Activated B cell treated with CpG ODN at 0.5 μM for 24 hours (primary cell): ENCODE results near the gene FLNB. TPM values are rescaled to one million over a fixed set of nuclear protein-coding genes. Genes with fewer than 3 reads are reported as not detected.

Experiments used
- ATAC-seq: fragments of 200-7000 bp; cut with Tn5 transposase; one replicate; pipeline ENCODE4 v1.10.0; 2021; ENCODE audit warnings: low read depth, mild to moderate bottlenecking, moderate library complexity
- CTCF ChIA-PET: fragments of 350-600 bp; sonication (Branson Sonifier 250); formaldehyde crosslinking; loops from one replicate; lab custom pipeline; 2021; ENCODE audit warnings: antibody characterized with exemption; lab: Charles Lee
- POLR2A ChIA-PET: fragments of 350-600 bp; sonication (Branson Sonifier 250); formaldehyde crosslinking; loops from one replicate; lab custom pipeline; 2021; ENCODE audit warnings: antibody characterized with exemption; lab: Charles Lee
- DNase-seq: peaks from one replicate; pipeline ENCODE4 v3.0.0; 2022
- H3K27ac Mint-ChIP-seq: one replicate; pipeline ENCODE4 v1.8.0; 2020; ENCODE audit warnings: mixed read lengths
- H3K27me3 Mint-ChIP-seq: one replicate; pipeline ENCODE4 v1.8.0; 2021; ENCODE audit warnings: mixed read lengths
- H3K36me3 Mint-ChIP-seq: one replicate; pipeline ENCODE4 v1.8.0; 2021; ENCODE audit warnings: low read depth, mixed read lengths
- H3K4me1 Mint-ChIP-seq: one replicate; pipeline ENCODE4 v1.8.0; 2021; ENCODE audit warnings: mixed read lengths
- H3K4me3 Mint-ChIP-seq: one replicate; pipeline ENCODE4 v1.8.0; 2020; ENCODE audit warnings: mild to moderate bottlenecking, mixed read lengths
- H3K9me3 Mint-ChIP-seq: one replicate; pipeline ENCODE4 v1.8.0; 2020; ENCODE audit warnings: mixed read lengths
- intact Hi-C: fragments of 100-400 bp; cut with micrococcal nuclease; formaldehyde crosslinking; loops from one replicate; pipeline ENCODE4 v1.15.1; 2024
- total RNA-seq: library from RNA; stranded (reverse); gene quantifications from 2 replicates; pipeline ENCODE4 v1.2.3, GENCODE V29; 2022
- TF ChIP-seq, protein P1 (sequence below): fragments of 200-600 bp; IDR thresholded peaks from one replicate; pipeline ENCODE4 v1.8.0; 2022; ENCODE audit warnings: antibody characterized with exemption, mild to moderate bottlenecking

FLNB gene
- total RNA-seq, 1 donor from 2014 or later = 16.7 TPM

DNA sequence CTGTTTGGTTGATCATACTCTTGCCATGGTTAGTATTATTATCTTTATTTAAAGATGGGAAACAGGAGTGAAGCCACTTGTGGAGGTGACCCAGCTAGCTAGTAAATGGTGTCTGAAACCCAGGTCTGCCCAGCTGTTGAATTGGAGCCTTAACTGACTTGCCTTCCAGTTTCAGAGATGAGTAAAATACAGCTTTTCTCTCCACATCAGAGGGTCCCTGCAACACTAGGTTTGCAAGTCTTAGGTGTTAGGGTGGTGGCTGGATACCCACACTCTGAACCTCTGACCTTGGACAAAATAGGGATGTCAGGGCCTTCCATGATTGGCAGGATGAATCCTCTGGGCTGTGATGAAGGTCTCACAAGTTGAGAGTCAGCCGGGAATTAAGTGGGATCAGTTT, 4.1 kb downstream of the FLNB start:
- ATAC-seq = no peak
- H3K4me3 Mint-ChIP-seq = no peak overlapping the region
- POLR2A ChIA-PET = interaction anchor here (0.5 to 0.6 kb wide), 2 partner anchors 24 to 956 kb away, joined by 3 to 4 read pairs; no protein-coding TSS in a partner anchor

DNA sequence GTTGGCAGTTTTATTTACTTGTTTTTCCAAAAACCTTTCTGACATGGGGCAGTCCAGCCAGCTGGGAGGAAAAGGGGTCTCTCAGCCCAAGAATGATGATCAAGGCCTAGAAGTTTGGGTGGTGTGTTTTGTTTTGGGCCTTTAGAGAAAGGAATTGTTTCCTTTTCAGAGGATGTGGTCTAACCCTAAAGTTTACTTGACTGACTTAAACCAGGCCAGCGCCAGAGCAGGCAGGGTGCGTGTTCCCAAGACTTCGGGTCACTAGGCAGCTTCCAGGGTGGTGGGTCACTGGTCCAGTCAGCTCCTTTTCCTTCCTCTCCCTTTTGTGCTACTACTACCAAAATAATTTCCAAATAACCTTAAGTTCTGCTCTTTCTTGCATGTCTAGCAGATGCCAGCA, 4.9 kb downstream of the FLNB start:
- ChIA-PET POLR2A (no interaction called here), CTCF (no interaction called here)
- Mint-ChIP-seq H3K27me3 (no peaks in the 10 kb centered on the region), H3K4me1 (peaks cover 16% of the 10 kb centered on the region), H3K36me3 (peaks cover 3% of the 10 kb centered on the region), H3K4me3 (no peak overlapping the region), H3K9me3 (no peaks in the 10 kb centered on the region), H3K27ac (no peak overlapping the region)
- DNase-seq = no peak
- no peak for ATAC-seq
- TF ChIP-seq, protein P1, sequence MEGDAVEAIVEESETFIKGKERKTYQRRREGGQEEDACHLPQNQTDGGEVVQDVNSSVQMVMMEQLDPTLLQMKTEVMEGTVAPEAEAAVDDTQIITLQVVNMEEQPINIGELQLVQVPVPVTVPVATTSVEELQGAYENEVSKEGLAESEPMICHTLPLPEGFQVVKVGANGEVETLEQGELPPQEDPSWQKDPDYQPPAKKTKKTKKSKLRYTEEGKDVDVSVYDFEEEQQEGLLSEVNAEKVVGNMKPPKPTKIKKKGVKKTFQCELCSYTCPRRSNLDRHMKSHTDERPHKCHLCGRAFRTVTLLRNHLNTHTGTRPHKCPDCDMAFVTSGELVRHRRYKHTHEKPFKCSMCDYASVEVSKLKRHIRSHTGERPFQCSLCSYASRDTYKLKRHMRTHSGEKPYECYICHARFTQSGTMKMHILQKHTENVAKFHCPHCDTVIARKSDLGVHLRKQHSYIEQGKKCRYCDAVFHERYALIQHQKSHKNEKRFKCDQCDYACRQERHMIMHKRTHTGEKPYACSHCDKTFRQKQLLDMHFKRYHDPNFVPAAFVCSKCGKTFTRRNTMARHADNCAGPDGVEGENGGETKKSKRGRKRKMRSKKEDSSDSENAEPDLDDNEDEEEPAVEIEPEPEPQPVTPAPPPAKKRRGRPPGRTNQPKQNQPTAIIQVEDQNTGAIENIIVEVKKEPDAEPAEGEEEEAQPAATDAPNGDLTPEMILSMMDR = no peak
- intact Hi-C loops = no loop called here

More for the DNA sequence above, 4.1 kb downstream of the FLNB start:
- Mint-ChIP-seq H3K9me3 (no peaks in the 10 kb centered on the region), H3K27ac (no peak overlapping the region), H3K4me1 (peaks cover 16% of the 10 kb centered on the region), H3K27me3 (no peaks in the 10 kb centered on the region), H3K36me3 (peaks cover 3% of the 10 kb centered on the region)
- TF ChIP-seq, protein P1 = no peak
- intact Hi-C loops = no loop called here
- no peak for DNase-seq
- CTCF ChIA-PET = interaction anchor here (1.3 kb wide), 1 partner anchor 155 kb away, joined by 3 read pairs; no protein-coding TSS in a partner anchor

DNA sequence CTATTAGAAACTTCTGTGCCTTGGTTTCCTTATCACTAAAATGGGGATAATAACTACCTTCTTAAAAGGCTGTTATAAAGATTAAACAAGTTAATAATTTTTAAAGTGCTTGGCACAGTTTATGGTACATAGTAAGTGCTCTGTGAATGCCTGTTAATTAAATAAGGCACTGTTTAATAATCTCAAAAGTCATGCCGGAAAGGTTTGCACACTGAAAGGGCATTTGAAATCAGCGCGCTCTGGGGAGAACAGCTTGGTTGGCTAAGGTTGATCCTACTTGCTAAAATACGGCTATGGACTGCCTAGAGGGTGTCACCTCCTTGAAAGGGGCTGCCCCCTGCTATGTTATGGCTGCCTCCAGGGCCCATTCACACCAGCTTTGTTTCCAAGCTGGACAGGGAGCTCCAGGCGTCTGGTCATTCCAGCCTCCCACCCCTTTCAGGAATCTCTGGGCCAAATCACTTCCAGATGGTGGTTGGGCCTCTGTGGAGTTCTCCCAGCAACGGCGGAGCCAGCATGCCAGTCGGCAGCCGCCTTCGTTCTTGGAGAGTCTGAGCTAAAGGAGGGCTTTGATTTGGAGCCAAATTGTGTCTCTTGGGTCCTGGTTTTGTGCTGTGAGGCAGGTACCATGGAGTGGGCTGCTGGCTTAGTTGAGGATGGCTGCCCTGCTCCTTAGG, 5.9 kb downstream of the FLNB start:
- TF ChIP-seq, protein P1 = no peak
- no peak overlapping the region for H3K4me3 Mint-ChIP-seq
- intact Hi-C loops = no loop called here
- no peaks in the 10 kb centered on the region for H3K36me3 Mint-ChIP-seq
- H3K27me3 Mint-ChIP-seq = no peaks in the 10 kb centered on the region
- ChIA-PET POLR2A (interaction anchor here (0.5 kb wide), 1 partner anchor 463 kb away, joined by 4 read pairs; no protein-coding TSS in a partner anchor), CTCF (interaction anchor here (1.2 kb wide), 1 partner anchor 153 kb away, joined by 3 read pairs; no protein-coding TSS in a partner anchor)
- H3K9me3 Mint-ChIP-seq = no peaks in the 10 kb centered on the region
- ATAC-seq (no peak), DNase-seq (no peak)
- H3K27ac Mint-ChIP-seq = no peak overlapping the region
- H3K4me1 Mint-ChIP-seq = peaks cover 16% of the 10 kb centered on the region

DNA sequence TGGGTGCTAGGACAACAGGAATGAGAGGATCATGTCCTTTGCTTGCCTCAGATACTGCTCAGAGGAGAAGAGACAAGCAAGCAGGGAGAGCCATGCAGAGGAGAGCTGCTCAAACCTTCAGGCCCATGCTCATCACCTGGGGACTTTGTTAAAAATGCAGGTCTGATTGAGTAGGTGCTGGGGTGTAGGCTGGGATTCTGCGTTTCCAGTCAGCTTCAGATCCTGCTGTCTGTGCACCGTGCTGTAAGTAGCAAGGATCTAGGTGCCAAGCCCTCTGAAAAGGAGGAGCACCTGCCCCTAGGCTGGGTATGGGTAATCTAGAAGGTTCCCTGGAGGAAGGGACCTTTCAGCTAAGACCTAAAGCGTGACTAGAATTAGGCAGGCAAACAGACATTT, 7.3 kb downstream of the FLNB start:
- intact Hi-C loops = no loop called here
- ATAC-seq = no peak
- Mint-ChIP-seq H3K27ac (no peak overlapping the region), H3K27me3 (no peaks in the 10 kb centered on the region), H3K4me1 (peaks cover 10% of the 10 kb centered on the region), H3K4me3 (no peak overlapping the region), H3K36me3 (no peaks in the 10 kb centered on the region), H3K9me3 (no peaks in the 10 kb centered on the region)
- TF ChIP-seq, protein P1 = no peak
- DNase-seq = no peak
- ChIA-PET CTCF (no interaction called here), POLR2A (no interaction called here)

DNA sequence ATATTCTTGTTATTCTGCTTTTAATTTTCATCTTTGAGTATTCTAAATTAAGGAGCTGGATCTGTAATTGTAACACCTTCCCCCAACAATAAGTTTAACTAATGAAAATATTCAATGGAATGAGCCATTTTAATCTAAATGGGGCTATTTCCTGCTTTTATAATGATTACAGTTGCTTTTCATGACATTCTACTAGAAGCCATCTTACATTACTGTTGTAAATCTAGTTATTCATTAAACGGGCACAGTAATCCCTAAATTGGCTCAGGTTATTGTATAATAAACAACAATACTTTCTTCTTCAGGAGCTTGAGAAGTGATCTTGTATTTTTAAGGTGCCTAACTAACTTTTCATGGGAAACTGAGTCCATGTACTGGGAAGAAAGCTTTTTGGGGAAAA, 8.5 kb downstream of the FLNB start:
- H3K36me3 Mint-ChIP-seq = no peaks in the 10 kb centered on the region
- CTCF ChIA-PET = no interaction called here

More for the DNA sequence above, 8.5 kb downstream of the FLNB start:
- intact Hi-C loops = no loop called here
- no peaks in the 10 kb centered on the region for H3K27me3 Mint-ChIP-seq
- TF ChIP-seq, protein P1 = no peak
- no peak for ATAC-seq
- DNase-seq = no peak
- POLR2A ChIA-PET = interaction anchor here (0.5 kb wide), 1 partner anchor 38 kb away, joined by 3 read pairs; no protein-coding TSS in a partner anchor
- H3K4me3 Mint-ChIP-seq = no peak overlapping the region
- peaks cover 10% of the 10 kb centered on the region for H3K4me1 Mint-ChIP-seq
- H3K9me3 Mint-ChIP-seq = no peaks in the 10 kb centered on the region
- no peak overlapping the region for H3K27ac Mint-ChIP-seq
